Measurements from ENCODE around the gene TFPI2.

TFPI2 gene

GRCh38 chr7:93895859-93896600 lies 5.5 kb upstream of the TFPI2 start:
- no peak for TF ChIP-seq CTCF (conservative IDR thresholded peaks at IDR 0.05; ENCODE audit: low read depth, low read length)
- H3K4me3 ChIP-seq (ENCODE audit: low read length) = no peak overlapping the region
- no peak for DNase-seq (ENCODE audit: low read depth)

GRCh38 chr7:93894966-93895640 lies 4.5 kb upstream of the TFPI2 start:
- H3K4me3 ChIP-seq (ENCODE audit: low read length) = no peak overlapping the region
- DNase-seq (ENCODE audit: low read depth) = no peak
- TF ChIP-seq CTCF (conservative IDR thresholded peaks at IDR 0.05; ENCODE audit: low read depth, low read length) = no peak

GRCh38 chr7:93894426-93894825 lies 3.9 kb upstream of the TFPI2 start:
- H3K4me3 ChIP-seq (ENCODE audit: low read length) = no peak overlapping the region
- no peak for TF ChIP-seq CTCF (conservative IDR thresholded peaks at IDR 0.05; ENCODE audit: low read depth, low read length)
- DNase-seq (ENCODE audit: low read depth) = no peak

- no peak for DNase-seq (ENCODE audit: low read depth)
- peak overlapping the region; percentile 81 for H3K4me3 ChIP-seq (ENCODE audit: low read length)
Observed at GRCh38 chr7:93890041-93890463, 501 bp downstream of the TFPI2 start.

GRCh38 chr7:93889261-93889660 lies 1.3 kb downstream of the TFPI2 start:
- no peak for TF ChIP-seq CTCF (conservative IDR thresholded peaks at IDR 0.05; ENCODE audit: low read depth, low read length)
- peak overlapping the region; percentile 81 for H3K4me3 ChIP-seq (ENCODE audit: low read length)
- no peak for DNase-seq (ENCODE audit: low read depth)

More at GRCh38 chr7:93890041-93890463, 501 bp downstream of the TFPI2 start:
- TF ChIP-seq CTCF (conservative IDR thresholded peaks at IDR 0.05; ENCODE audit: low read depth, low read length) = peak; percentile 1

GRCh38 chr7:93884541-93884940 lies 6.0 kb downstream of the TFPI2 start:
- DNase-seq (ENCODE audit: low read depth) = no peak
- no peak overlapping the region for H3K4me3 ChIP-seq (ENCODE audit: low read length)
- TF ChIP-seq CTCF (conservative IDR thresholded peaks at IDR 0.05; ENCODE audit: low read depth, low read length) = no peak

- H3K4me3 ChIP-seq (ENCODE audit: low read length) = no peak overlapping the region
- no peak for TF ChIP-seq CTCF (conservative IDR thresholded peaks at IDR 0.05; ENCODE audit: low read depth, low read length)
- DNase-seq (ENCODE audit: low read depth) = no peak
Observed at GRCh38 chr7:93883917-93884345, 6.6 kb downstream of the TFPI2 start.

All from retinal pigment epithelial cell (primary cell).